WI38 (cell line): Measurements from ENCODE around the gene DRD3.

Experiments used
- H3K4me3 ChIP-seq: 2 replicates; pipeline ENCODE4 v1.5.1; 2011; ENCODE audit warnings: low read depth, mild to moderate bottlenecking, control low read depth, low read length
- CTCF ChIP-seq: IDR thresholded peaks from 2 replicates; pipeline ENCODE4 v1.5.1; 2012; ENCODE audit warnings: low read depth, mild to moderate bottlenecking, control low read depth, low read length

DRD3 gene

GRCh38 chr3:114144909-114145688 is 33.8 kb downstream of the DRD3 start:
- TF ChIP-seq CTCF, result no peak
- no peak overlapping the region for H3K4me3 ChIP-seq

GRCh38 chr3:114143817-114144216 is 35.0 kb downstream of the DRD3 start:
- TF ChIP-seq CTCF, result no peak
- no peak overlapping the region for H3K4me3 ChIP-seq

- no peak for TF ChIP-seq CTCF
Observed at GRCh38 chr3:114139836-114140235, 39.0 kb downstream of the DRD3 start.

GRCh38 chr3:114133947-114134346 is 44.9 kb downstream of the DRD3 start:
- H3K4me3 ChIP-seq, result no peak overlapping the region
- TF ChIP-seq CTCF, result no peak

More at GRCh38 chr3:114139836-114140235, 39.0 kb downstream of the DRD3 start:
- no peak overlapping the region for H3K4me3 ChIP-seq

- TF ChIP-seq CTCF, result no peak
- no peak overlapping the region for H3K4me3 ChIP-seq
Observed at GRCh38 chr3:114132500-114132899, 46.4 kb downstream of the DRD3 start.

GRCh38 chr3:114128826-114129225 is 50.0 kb downstream of the DRD3 start:
- TF ChIP-seq CTCF, result no peak
- no peak overlapping the region for H3K4me3 ChIP-seq

- no peak for TF ChIP-seq CTCF
Observed at GRCh38 chr3:114128231-114128630, 50.6 kb downstream of the DRD3 start.

More at GRCh38 chr3:114128231-114128630, 50.6 kb downstream of the DRD3 start:
- H3K4me3 ChIP-seq, result no peak overlapping the region
